Cardiac fibroblast (primary cell): ENCODE data around the gene SPRR1A.

Source experiments
- DNase-seq, 2 donors: peaks; one replicate each; pipeline versions ENCODE4 v3.0.0 to v3.0.0-alpha.2; 2010; ENCODE audit warnings: low read depth in 2 of 2
- H3K4me3 ChIP-seq, 2 donors: replicated peaks in 1 of 2; 1 replicate in 1 of 2; 2 replicates in 1 of 2; pipeline ENCODE4 v1.5.1; 2011; ENCODE audit warnings: low read depth in 2 of 2, low read length in 2 of 2, mild to moderate bottlenecking in 2 of 2, moderate library complexity in 1 of 2
- TF ChIP-seq, protein P1 (sequence below): IDR thresholded peaks from one replicate; pipeline ENCODE4 v1.5.1; 2011; ENCODE audit warnings: low read depth, mild to moderate bottlenecking, low read length, inconsistent platforms

SPRR1A gene

DNA sequence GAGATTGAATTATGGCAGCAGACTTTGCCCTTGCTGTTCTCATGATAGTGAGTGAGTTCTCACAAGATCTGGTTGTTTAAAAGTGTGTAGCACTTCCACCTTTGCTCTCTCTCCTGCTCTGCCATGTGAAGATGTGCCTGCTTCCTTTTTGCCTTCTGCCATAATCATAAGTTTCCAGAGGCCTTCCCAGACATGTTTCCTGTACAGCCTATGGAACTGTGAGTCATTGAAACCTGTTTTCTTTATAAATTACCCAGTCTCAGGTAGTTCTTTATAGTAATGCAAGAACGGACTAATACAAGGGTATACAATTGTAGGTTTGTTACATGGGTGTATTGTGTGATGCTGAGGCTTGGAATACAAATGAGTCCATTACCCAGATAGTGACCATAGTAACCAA is 51.3 kb downstream of the SPRR1A start:
- TF ChIP-seq, protein P1, sequence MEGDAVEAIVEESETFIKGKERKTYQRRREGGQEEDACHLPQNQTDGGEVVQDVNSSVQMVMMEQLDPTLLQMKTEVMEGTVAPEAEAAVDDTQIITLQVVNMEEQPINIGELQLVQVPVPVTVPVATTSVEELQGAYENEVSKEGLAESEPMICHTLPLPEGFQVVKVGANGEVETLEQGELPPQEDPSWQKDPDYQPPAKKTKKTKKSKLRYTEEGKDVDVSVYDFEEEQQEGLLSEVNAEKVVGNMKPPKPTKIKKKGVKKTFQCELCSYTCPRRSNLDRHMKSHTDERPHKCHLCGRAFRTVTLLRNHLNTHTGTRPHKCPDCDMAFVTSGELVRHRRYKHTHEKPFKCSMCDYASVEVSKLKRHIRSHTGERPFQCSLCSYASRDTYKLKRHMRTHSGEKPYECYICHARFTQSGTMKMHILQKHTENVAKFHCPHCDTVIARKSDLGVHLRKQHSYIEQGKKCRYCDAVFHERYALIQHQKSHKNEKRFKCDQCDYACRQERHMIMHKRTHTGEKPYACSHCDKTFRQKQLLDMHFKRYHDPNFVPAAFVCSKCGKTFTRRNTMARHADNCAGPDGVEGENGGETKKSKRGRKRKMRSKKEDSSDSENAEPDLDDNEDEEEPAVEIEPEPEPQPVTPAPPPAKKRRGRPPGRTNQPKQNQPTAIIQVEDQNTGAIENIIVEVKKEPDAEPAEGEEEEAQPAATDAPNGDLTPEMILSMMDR = no peak

More for the DNA sequence above, 51.3 kb downstream of the SPRR1A start:
- H3K4me3 ChIP-seq = no peak overlapping the region
- DNase-seq = no peak
